NCI-H2171 treated with DMSO at 0.1 percent for 48 hours (cell line): Measurements from ENCODE around the gene SRCAP.
A peak's percentile ranks its signal among the peaks of the same experiment; 100 is the strongest.
"Not testable (repeated sequence)": the region's sequence is repeated elsewhere in the genome, so short reads cannot be mapped to it uniquely, and the experiment has no call there.

Experiments used
- DNase-seq: peaks from one replicate; lab custom pipeline; 2025; lab: John Stamatoyannopoulos, UW

SRCAP gene

GRCh38 chr16:30698139-30698815 is 694 bp upstream of the SRCAP start:
- peak; percentile 86 for DNase-seq

GRCh38 chr16:30699615-30700099 is 686 bp downstream of the SRCAP start:
- DNase-seq, result no peak

GRCh38 chr16:30700491-30700890 is 1.5 kb downstream of the SRCAP start:
- DNase-seq, result no peak

GRCh38 chr16:30700971-30701370 is 2.0 kb downstream of the SRCAP start:
- no peak for DNase-seq

GRCh38 chr16:30703071-30703470 is 4.1 kb downstream of the SRCAP start:
- DNase-seq, result not testable (repeated sequence)

- no peak for DNase-seq
These were observed 5.0 kb downstream of the SRCAP start for GRCh38 chr16:30703971-30704370.

- no peak for DNase-seq
These were observed 7.1 kb downstream of the SRCAP start for GRCh38 chr16:30706046-30706445.

- DNase-seq, result no peak
These were observed 12.0 kb downstream of the SRCAP start for GRCh38 chr16:30710971-30711370.

GRCh38 chr16:30711712-30712111 is 12.7 kb downstream of the SRCAP start:
- no peak for DNase-seq

GRCh38 chr16:30715750-30716445 is 16.9 kb downstream of the SRCAP start:
- DNase-seq, result no peak

- DNase-seq, result no peak
These were observed 21.1 kb downstream of the SRCAP start for GRCh38 chr16:30720086-30720485.

- DNase-seq, result no peak
These were observed 21.7 kb downstream of the SRCAP start for GRCh38 chr16:30720694-30721093.

- no peak for DNase-seq
These were observed 22.2 kb downstream of the SRCAP start for GRCh38 chr16:30721167-30721566.

GRCh38 chr16:30721606-30722005 is 22.6 kb downstream of the SRCAP start:
- DNase-seq, result peak; percentile 24

GRCh38 chr16:30722443-30722842 is 23.5 kb downstream of the SRCAP start:
- DNase-seq, result no peak

GRCh38 chr16:30722916-30723315 is 23.9 kb downstream of the SRCAP start:
- no peak for DNase-seq

GRCh38 chr16:30723725-30724355 is 24.9 kb downstream of the SRCAP start:
- DNase-seq, result no peak

GRCh38 chr16:30724641-30725417 is 25.9 kb downstream of the SRCAP start:
- no peak for DNase-seq

- no peak for DNase-seq
These were observed 26.4 kb downstream of the SRCAP start for GRCh38 chr16:30725418-30725792.

- no peak for DNase-seq
These were observed 29.4 kb downstream of the SRCAP start for GRCh38 chr16:30728321-30728720.

GRCh38 chr16:30728899-30729672 is 30.1 kb downstream of the SRCAP start:
- DNase-seq, result no peak

GRCh38 chr16:30731411-30731810 is 32.4 kb downstream of the SRCAP start:
- DNase-seq, result no peak
